Keratinocyte (primary cell): ENCODE results near the gene PDRG1. TPM values are rescaled to one million over a fixed set of nuclear protein-coding genes. Genes with fewer than 3 reads are reported as not detected.

ENCODE experiments used
- DNase-seq: peaks from one replicate; pipeline ENCODE4 v3.0.0-alpha.2; 2011; ENCODE audit warnings: low read depth, missing footprints, low spot score
- FAIRE-seq: peaks from 2 replicates; lab custom pipeline; 2011; peaks lifted over from hg19 to GRCh38; lab: Jason Lieb, UNC
- H2AFZ ChIP-seq: 2 replicates; pipeline ENCODE4 v1.6.0; 2012; ENCODE audit warnings: low read length, control low read depth, inconsistent platforms; ENCODE audit not compliant: control insufficient read depth
- H3K27ac ChIP-seq: 2 replicates; pipeline ENCODE4 v1.5.1; 2011; ENCODE audit warnings: low read length; ENCODE audit not compliant: control insufficient read depth, insufficient read depth
- H3K27me3 ChIP-seq: 3 replicates; pipeline ENCODE4 v1.6.0; 2011; ENCODE audit warnings: low read length; ENCODE audit not compliant: control insufficient read depth, insufficient read depth; ENCODE audit errors: extremely low read depth
- H3K36me3 ChIP-seq, 2 experiments: 2 replicates in 1 of 2; 3 replicates in 1 of 2; pipeline ENCODE4 v1.5.1; 2011; ENCODE audit warnings: low read length in 2 of 2, mild to moderate bottlenecking in 1 of 2; ENCODE audit not compliant: control insufficient read depth in 2 of 2, insufficient read depth in 2 of 2; ENCODE audit errors: extremely low read depth in 1 of 2
- H3K4me1 ChIP-seq: 3 replicates; pipeline ENCODE4 v1.5.1; 2011; ENCODE audit warnings: low read length; ENCODE audit not compliant: control insufficient read depth, insufficient read depth; ENCODE audit errors: extremely low read depth
- H3K4me2 ChIP-seq: 3 replicates; pipeline ENCODE4 v1.6.0; 2011; ENCODE audit warnings: low read depth, low read length; ENCODE audit not compliant: control insufficient read depth, insufficient read depth; ENCODE audit errors: extremely low read depth
- H3K4me3 ChIP-seq, 3 experiments: fragments of 200-600 bp in 1 of 3; sonication (generic) in 1 of 3; 2 replicates in 2 of 3; 3 replicates in 1 of 3; pipeline ENCODE4 v1.5.1; 2011 to 2016; ENCODE audit warnings: low read length in 3 of 3, mild to moderate bottlenecking in 3 of 3, control low read depth in 2 of 3, inconsistent platforms in 1 of 3, low read depth in 1 of 3, mixed read lengths in 1 of 3, mixed run types in 1 of 3, moderate library complexity in 1 of 3; ENCODE audit not compliant: control insufficient read depth in 2 of 3, insufficient read depth in 2 of 3; ENCODE audit errors: extremely low read depth in 1 of 3
- H3K79me2 ChIP-seq: 2 replicates; pipeline ENCODE4 v1.6.0; 2012; ENCODE audit warnings: low read length; ENCODE audit not compliant: control insufficient read depth, insufficient read depth
- H3K9ac ChIP-seq: 3 replicates; pipeline ENCODE4 v1.6.0; 2011; ENCODE audit warnings: low read length; ENCODE audit not compliant: control insufficient read depth, insufficient read depth; ENCODE audit errors: extremely low read depth
- H3K9me1 ChIP-seq: 3 replicates; pipeline ENCODE4 v1.6.0; 2011; ENCODE audit warnings: low read length; ENCODE audit not compliant: control insufficient read depth, insufficient read depth; ENCODE audit errors: extremely low read depth
- H3K9me3 ChIP-seq: 2 replicates; pipeline ENCODE4 v1.5.1; 2012; ENCODE audit warnings: low read depth, low read length; ENCODE audit not compliant: control insufficient read depth
- H4K20me1 ChIP-seq: 3 replicates; pipeline ENCODE4 v1.6.0; 2011; ENCODE audit warnings: low read length; ENCODE audit not compliant: control insufficient read depth, insufficient read depth; ENCODE audit errors: extremely low read depth
- EZH2 ChIP-seq: IDR thresholded peaks from one replicate; pipeline ENCODE4 v1.6.1; 2012; ENCODE audit warnings: inconsistent platforms, mild to moderate bottlenecking, low read length, moderate library complexity
- dilution Hi-C: fragments of 300-500 bp; cut with MboI; formaldehyde crosslinking; loops from one replicate; pipeline ENCODE4 v1.7.0; 2020; ENCODE audit warnings: low sequenced_read_pairs; ENCODE audit not compliant: extremely low pct_ligation_motif_present
- polyA plus RNA-seq, 5 experiments: library from polyadenylated mRNA; depleted of rRNA in 3 of 5; stranded (reverse) in 3 of 5; stranded (forward) in 1 of 5; unstranded in 1 of 5; fragments of >200 nt; gene quantifications; 1 replicate in 1 of 5; 2 replicates in 3 of 5; 3 replicates in 1 of 5; pipeline versions ENCODE4 v1.2.1 to v1.2.3, GENCODE V29; 2011 to 2012; ENCODE audit warnings: missing spikeins in 2 of 5, low read depth in 1 of 5, low replicate concordance in 1 of 5
- TF ChIP-seq, protein P1 (sequence below), 3 experiments: IDR thresholded peaks in 1 of 3; conservative IDR thresholded peaks in 1 of 3; optimal IDR thresholded peaks in 1 of 3; 2 replicates in 2 of 3; 3 replicates in 1 of 3; pipeline versions ENCODE3 to v1.5.1; 2011; ENCODE audit warnings: low read length in 3 of 3, mild to moderate bottlenecking in 3 of 3, moderate library complexity in 2 of 3, control low read depth in 1 of 3, inconsistent platforms in 1 of 3; ENCODE audit not compliant: insufficient read depth in 2 of 3; ENCODE audit errors: extremely low read depth in 1 of 3

Gene PDRG1
- polyA plus RNA-seq, 1 donor (not counting 4 experiments of a cell fraction or from before 2014, with no cell fraction given): 15.3 TPM

DNA sequence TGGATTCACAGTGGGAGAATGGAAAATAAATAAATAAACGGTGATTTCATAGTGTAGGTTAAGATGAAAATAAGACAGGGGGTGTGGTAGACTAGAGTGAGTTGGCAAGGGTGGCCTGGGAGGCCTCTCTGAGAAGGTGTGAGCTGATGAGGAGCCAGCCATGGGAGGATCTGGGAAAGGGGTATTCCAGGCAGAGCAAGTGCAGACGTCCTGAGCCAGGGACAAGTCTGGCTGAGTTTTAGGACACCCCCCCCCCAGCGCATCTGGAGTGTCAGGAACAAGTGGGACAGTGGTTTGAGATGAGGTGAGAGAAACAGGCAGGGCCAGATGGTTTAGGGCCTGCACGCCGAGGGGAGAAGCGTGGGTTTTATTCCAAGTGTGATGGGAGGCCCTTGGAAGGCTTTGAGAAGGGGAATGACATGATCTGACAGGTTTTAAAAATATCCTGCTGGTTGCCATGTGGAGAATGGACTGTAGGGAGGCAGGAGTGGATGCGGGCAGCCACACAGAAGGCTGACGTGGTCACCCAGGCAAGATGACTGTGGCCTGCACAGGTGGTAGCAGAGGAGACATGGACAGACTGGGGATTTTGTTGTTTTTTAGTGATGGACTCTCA is 37.3 kb upstream of the PDRG1 start:
- DNase-seq (no peak), FAIRE-seq (no peak)
- no peaks in the 10 kb centered on the region for H3K4me1 ChIP-seq
- no peak overlapping the region for H3K9ac ChIP-seq
- H3K27ac ChIP-seq: no peak overlapping the region
- H3K4me3 ChIP-seq: no peak overlapping the region
- dilution Hi-C loops: no loop called here
- H2AFZ ChIP-seq: no peak overlapping the region
- H3K27me3 ChIP-seq: peaks cover 13% of the 10 kb centered on the region
- H3K9me3 ChIP-seq: no peaks in the 10 kb centered on the region
- no peak for TF ChIP-seq EZH2
- TF ChIP-seq, protein P1, sequence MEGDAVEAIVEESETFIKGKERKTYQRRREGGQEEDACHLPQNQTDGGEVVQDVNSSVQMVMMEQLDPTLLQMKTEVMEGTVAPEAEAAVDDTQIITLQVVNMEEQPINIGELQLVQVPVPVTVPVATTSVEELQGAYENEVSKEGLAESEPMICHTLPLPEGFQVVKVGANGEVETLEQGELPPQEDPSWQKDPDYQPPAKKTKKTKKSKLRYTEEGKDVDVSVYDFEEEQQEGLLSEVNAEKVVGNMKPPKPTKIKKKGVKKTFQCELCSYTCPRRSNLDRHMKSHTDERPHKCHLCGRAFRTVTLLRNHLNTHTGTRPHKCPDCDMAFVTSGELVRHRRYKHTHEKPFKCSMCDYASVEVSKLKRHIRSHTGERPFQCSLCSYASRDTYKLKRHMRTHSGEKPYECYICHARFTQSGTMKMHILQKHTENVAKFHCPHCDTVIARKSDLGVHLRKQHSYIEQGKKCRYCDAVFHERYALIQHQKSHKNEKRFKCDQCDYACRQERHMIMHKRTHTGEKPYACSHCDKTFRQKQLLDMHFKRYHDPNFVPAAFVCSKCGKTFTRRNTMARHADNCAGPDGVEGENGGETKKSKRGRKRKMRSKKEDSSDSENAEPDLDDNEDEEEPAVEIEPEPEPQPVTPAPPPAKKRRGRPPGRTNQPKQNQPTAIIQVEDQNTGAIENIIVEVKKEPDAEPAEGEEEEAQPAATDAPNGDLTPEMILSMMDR (optimal IDR thresholded peaks at IDR 0.05 in 1 of 3, IDR thresholded peaks at IDR 0.05 in 1 of 3, conservative IDR thresholded peaks at IDR 0.05 in 1 of 3; ENCODE audit: extremely low read depth in 1 of 3, insufficient read depth in 2 of 3, low read length in 3 of 3): no peak
- no peaks in the 10 kb centered on the region for H3K9me1 ChIP-seq
- no peaks in the 10 kb centered on the region for H3K79me2 ChIP-seq
- no peaks in the 10 kb centered on the region for H4K20me1 ChIP-seq
- H3K4me2 ChIP-seq: no peak overlapping the region
- H3K36me3 ChIP-seq: no peaks in the 10 kb centered on the region

DNA sequence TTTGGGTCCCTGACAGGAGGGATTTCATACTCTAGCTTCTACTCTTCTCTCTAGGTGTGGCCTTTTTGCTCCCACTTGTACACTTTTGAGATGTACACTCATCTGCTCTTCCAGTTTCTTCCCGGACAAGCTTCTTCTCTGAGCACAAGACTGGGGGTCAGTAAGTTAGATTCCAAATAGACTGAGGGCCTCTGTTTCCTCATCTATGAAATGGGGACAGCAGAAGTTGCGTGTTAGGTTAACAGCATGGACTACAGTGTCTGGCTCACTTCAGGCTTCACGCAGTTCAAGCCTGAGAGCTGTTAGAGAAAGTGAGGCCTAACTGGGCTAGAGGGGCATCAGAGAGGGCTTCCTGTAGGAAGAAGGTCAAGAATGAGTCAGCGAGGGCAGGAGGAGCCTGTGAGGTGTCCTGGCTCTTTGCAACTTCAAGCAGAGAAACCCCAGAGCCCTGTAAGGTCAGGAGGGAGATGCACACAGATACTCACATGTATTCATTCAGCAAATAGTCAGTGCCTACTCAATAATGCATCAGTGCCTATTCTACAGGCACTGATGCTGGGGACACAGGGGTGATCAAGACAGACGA is 36.7 kb upstream of the PDRG1 start:
- DNase-seq: no peak
- FAIRE-seq: no peak
- no peak overlapping the region for H3K4me2 ChIP-seq
- dilution Hi-C loops: no loop called here
- H3K4me3 ChIP-seq: no peak overlapping the region
- H3K36me3 ChIP-seq: no peaks in the 10 kb centered on the region
- H3K4me1 ChIP-seq: no peaks in the 10 kb centered on the region
- H4K20me1 ChIP-seq: no peaks in the 10 kb centered on the region
- no peaks in the 10 kb centered on the region for H3K9me1 ChIP-seq
- no peak overlapping the region for H3K27ac ChIP-seq
- H3K27me3 ChIP-seq: peaks cover 7% of the 10 kb centered on the region
- no peak for TF ChIP-seq EZH2
- TF ChIP-seq, protein P1 (optimal IDR thresholded peaks at IDR 0.05 in 1 of 3, IDR thresholded peaks at IDR 0.05 in 1 of 3, conservative IDR thresholded peaks at IDR 0.05 in 1 of 3; ENCODE audit: extremely low read depth in 1 of 3, insufficient read depth in 2 of 3, low read length in 3 of 3): no peak
- H3K9ac ChIP-seq: no peak overlapping the region
- H2AFZ ChIP-seq: no peak overlapping the region
- no peaks in the 10 kb centered on the region for H3K9me3 ChIP-seq
- H3K79me2 ChIP-seq: no peaks in the 10 kb centered on the region
